ENCODE data around the gene AHNAK2. TPM values are rescaled to one million over a fixed set of nuclear protein-coding genes. Genes with fewer than 3 reads are reported as not detected.

The AHNAK2 gene
- total and polyA plus RNA-seq, 2 of the 13 experiments (the other 11 are each of a cell fraction or from before 2014, with no cell fraction given), result 0.11 to 0.18 TPM

- CTCF ChIA-PET (ENCODE audit: low intra/inter-chr PET ratio, low total read pairs), result no interaction called here
- H3K9ac ChIP-seq (ENCODE audit: insufficient read depth, low read depth, low read length), result no peak overlapping the region
- no peak overlapping the region for H3K27ac ChIP-seq (ENCODE audit: extremely low read length, insufficient read depth, low read length)
- H4K20me1 ChIP-seq (ENCODE audit: insufficient read depth, low read length), result no peaks in the 10 kb centered on the region
- POLR2A ChIA-PET, result interaction anchor here (0.6 kb wide), 1 partner anchor 39 kb away, joined by 3 read pairs; the partner anchor contains the start of gene CDCA4
- 79% methylated on average over 5 of the region's 17 CpGs for WGBS (ENCODE audit: low lambda C conversion rate)
- no peak overlapping the region for H3K4me3 ChIP-seq (replicated peaks in 1 of 3; ENCODE audit: insufficient read depth in 1 of 3, low read depth in 2 of 3, low read length in 3 of 3)
- FAIRE-seq, result no peak
- peaks cover 15 to 69% of the 10 kb centered on the region in 2 experiments; a peak in 4 of 5 replicates for H3K27me3 ChIP-seq (ENCODE audit: control insufficient read depth in 1 of 2, insufficient read depth in 2 of 2, low read length in 2 of 2)
- no peak overlapping the region for H2AFZ ChIP-seq (ENCODE audit: low read length)
- H3K4me2 ChIP-seq (ENCODE audit: low read depth, low read length), result no peak overlapping the region
- no peak for ATAC-seq
- intact Hi-C loops (cut with micrococcal nuclease; ENCODE audit: unreplicated experiment), result no loop called here
- TF ChIP-seq ZNF644 (CRISPR knock-in tag; IDR thresholded peaks at IDR 0.05; ENCODE audit: low read depth), result no peak
- no peak for TF ChIP-seq SMAD1 (CRISPR knock-in tag; IDR thresholded peaks at IDR 0.05; ENCODE audit: borderline replicate concordance, low read depth)
- TF ChIP-seq TEAD3 (CRISPR knock-in tag; optimal IDR thresholded peaks at IDR 0.05; ENCODE audit: borderline replicate concordance), result no peak
- no peak for TF ChIP-seq SMARCC2 (IDR thresholded peaks at IDR 0.05)
- TF ChIP-seq ZSCAN21 (CRISPR knock-in tag; IDR thresholded peaks at IDR 0.05; ENCODE audit: borderline replicate concordance), result no peak
- no peak for TF ChIP-seq ATF6 (CRISPR knock-in tag; conservative IDR thresholded peaks at IDR 0.05)
- no peak for TF ChIP-seq HOXA5 (CRISPR knock-in tag; IDR thresholded peaks at IDR 0.05)
- no peak for TF ChIP-seq NR3C1 (CRISPR knock-in tag; IDR thresholded peaks at IDR 0.05)
- no peak for DNase-seq (ENCODE audit: low spot score)
- H3K4me1 ChIP-seq (ENCODE audit: insufficient read depth, low read length), result peaks cover 61% of the 10 kb centered on the region
- no peaks in the 10 kb centered on the region for H3K79me2 ChIP-seq (ENCODE audit: insufficient read depth, low read length)
- no TSS peak for BruUV-seq (replicated peaks)
- no peaks in the 10 kb centered on the region for H3K36me3 ChIP-seq (replicated peaks in 1 of 2; ENCODE audit: control insufficient read depth in 1 of 2, insufficient read depth in 2 of 2, low read length in 2 of 2)
- no peaks in the 10 kb centered on the region for H3K9me3 ChIP-seq (ENCODE audit: low read length)
- in situ Hi-C loops (cut with HindIII; ENCODE audit: extremely low pct_ligation_motif_present, low pct_unique_long_range_greater_than_20kb), result no loop called here
Measured at GRCh38 chr14:104981699-104982541, 3.7 kb upstream of the AHNAK2 start.
